OCI-M2 (cell line): ENCODE measurements around the gene TFRC.
"Not testable (repeated sequence)": the region's sequence is repeated elsewhere in the genome, so short reads cannot be mapped to it uniquely, and the experiment has no call there.

Experiments
- DNase-seq: peaks from one replicate; lab custom pipeline; 2025; ENCODE audit not compliant: unreplicated experiment; lab: John Stamatoyannopoulos, UW

TFRC gene

DNA sequence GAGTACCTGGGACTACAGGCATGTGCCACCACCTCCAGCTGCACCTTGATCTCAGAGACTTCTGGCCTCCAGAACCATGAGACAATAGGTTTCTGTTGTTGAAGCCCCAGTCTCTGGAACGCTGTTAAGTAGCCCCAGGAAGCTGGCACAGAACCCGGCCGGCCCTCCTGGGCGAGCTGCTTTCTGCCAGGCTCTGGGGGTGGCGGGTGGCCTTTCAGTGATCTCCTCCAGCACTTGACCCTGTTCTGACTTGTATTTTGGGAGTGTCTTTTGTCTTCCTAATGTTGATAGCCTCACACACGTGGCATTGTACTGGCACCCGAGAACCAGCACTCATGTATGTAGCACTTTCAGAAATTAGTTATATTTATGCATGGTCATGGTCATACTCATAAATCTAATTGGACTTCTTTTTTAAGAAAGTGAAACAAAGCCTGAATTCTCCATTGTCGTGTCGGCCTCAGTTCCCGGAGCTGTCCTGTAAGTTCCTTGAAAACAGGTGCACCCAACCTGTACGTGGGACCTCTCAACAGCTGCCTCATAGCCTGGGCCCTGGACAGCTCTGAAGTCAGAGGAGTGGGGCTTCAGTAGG lies 74.0 kb downstream of the TFRC start:
- DNase-seq = no peak

DNA sequence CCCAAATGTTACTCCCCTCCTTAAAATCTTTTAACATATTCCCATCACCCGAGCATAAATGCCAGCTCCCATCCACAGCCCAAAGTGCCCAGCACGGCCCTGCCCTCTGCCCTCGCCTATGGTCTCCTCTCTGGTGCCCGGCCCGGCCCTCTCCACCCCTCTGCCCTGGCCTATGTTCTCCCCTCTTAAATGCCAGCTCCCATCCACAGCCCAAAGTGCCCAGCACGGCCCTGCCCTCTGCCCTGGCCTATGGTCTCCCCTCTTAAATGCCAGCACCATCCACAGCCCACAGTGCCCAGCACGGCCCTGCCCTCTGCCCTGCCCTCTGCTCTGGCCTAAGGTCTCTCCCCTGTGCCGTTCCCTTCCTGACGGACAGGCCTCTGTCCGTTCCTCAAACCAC lies 76.6 kb downstream of the TFRC start:
- not testable (repeated sequence) for DNase-seq

DNA sequence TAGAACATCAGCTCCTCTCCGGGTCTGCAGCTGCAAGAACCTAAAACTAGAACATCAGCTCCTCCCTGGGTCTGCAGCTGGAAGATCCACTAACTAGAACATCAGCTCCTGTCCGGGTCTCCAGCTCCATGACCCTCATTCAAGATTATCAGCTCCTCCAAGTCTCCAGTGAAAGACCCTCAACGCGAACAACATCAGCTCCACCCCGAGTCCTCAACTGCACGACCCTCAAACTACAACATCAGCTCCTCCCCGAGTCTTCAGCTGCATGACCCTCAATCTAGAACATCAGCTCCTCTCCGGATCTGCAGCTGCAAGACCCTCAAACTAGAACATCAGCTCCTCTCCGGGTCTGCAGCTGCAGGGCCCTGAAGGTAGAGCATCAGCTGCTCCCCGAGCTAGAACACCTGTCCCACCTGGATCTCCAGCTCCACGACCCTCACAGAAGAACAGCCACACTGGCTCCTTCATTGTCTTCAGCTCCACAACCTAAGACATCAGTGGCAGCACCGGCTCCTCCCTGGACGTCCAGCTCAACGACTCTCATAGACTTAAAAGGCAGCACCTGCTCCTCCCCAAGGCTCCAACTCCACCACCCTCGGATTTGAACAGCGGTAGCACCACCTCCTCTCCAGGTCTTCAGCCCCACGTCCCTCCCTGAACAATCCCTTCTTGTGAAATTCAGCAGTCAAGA lies 77.4 kb downstream of the TFRC start:
- DNase-seq = not testable (repeated sequence)

- no peak for DNase-seq
Observed at GRCh38 chr3:196003611-196004010, 78.3 kb downstream of the TFRC start.

- DNase-seq = not testable (repeated sequence)
Observed at GRCh38 chr3:196002721-196003120, 79.2 kb downstream of the TFRC start.

GRCh38 chr3:196001240-196001639 lies 80.7 kb downstream of the TFRC start:
- DNase-seq = not testable (repeated sequence)

GRCh38 chr3:196000360-196000950 lies 81.4 kb downstream of the TFRC start:
- DNase-seq = not testable (repeated sequence)

- DNase-seq = no peak
Observed at GRCh38 chr3:195999896-196000295, 82.0 kb downstream of the TFRC start.
